HFF-Myc (cell line): Measurements from ENCODE around the gene CCDC9B.

Experiments
- DNase-seq: peaks from one replicate; pipeline ENCODE4 v3.0.0-alpha.2; 2011; ENCODE audit warnings: low read depth; ENCODE audit errors: extremely low read depth
- H3K4me3 ChIP-seq: replicated peaks from 2 replicates; pipeline ENCODE4 v1.5.1; 2011; ENCODE audit warnings: low read depth, mild to moderate bottlenecking, control low read depth, low read length
- TF ChIP-seq, protein P1 (sequence below): IDR thresholded peaks from 2 replicates; pipeline ENCODE4 v1.5.1; 2012; ENCODE audit warnings: mild to moderate bottlenecking, low read depth, low read length, control low read depth; ENCODE audit errors: missing control alignments

CCDC9B gene

DNA sequence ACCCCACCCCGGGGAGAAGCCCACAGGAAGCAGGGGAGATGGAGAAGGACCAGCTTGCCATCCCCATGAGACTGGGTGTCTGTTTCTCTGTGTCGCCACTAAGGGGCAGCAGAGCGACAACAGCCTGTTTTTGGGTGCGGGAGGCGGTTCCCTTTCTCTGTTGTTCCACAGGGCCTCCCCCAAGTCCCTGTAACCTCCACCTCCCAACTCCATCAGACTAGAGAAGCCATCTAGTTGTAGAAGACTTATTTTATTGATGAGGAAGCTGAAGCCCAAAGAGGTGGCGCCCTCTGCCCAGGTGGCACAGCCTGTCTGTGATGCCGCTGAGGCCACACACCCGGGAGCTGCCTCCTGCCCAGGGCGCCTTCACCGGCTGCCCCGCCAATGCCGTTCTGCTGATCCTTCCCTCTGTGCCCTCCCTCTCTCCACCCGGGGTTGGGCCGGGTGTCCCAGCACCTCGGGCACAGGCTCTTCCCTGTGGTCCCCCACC is 3.9 kb upstream of the CCDC9B start:
- TF ChIP-seq, protein P1, sequence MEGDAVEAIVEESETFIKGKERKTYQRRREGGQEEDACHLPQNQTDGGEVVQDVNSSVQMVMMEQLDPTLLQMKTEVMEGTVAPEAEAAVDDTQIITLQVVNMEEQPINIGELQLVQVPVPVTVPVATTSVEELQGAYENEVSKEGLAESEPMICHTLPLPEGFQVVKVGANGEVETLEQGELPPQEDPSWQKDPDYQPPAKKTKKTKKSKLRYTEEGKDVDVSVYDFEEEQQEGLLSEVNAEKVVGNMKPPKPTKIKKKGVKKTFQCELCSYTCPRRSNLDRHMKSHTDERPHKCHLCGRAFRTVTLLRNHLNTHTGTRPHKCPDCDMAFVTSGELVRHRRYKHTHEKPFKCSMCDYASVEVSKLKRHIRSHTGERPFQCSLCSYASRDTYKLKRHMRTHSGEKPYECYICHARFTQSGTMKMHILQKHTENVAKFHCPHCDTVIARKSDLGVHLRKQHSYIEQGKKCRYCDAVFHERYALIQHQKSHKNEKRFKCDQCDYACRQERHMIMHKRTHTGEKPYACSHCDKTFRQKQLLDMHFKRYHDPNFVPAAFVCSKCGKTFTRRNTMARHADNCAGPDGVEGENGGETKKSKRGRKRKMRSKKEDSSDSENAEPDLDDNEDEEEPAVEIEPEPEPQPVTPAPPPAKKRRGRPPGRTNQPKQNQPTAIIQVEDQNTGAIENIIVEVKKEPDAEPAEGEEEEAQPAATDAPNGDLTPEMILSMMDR = peak; percentile 83
- no peak for DNase-seq
- no peak overlapping the region for H3K4me3 ChIP-seq

- TF ChIP-seq, protein P1 = no peak
- H3K4me3 ChIP-seq = no peak overlapping the region
- DNase-seq = no peak
Measured at GRCh38 chr15:40344217-40344616, 3.5 kb upstream of the CCDC9B start.

DNA sequence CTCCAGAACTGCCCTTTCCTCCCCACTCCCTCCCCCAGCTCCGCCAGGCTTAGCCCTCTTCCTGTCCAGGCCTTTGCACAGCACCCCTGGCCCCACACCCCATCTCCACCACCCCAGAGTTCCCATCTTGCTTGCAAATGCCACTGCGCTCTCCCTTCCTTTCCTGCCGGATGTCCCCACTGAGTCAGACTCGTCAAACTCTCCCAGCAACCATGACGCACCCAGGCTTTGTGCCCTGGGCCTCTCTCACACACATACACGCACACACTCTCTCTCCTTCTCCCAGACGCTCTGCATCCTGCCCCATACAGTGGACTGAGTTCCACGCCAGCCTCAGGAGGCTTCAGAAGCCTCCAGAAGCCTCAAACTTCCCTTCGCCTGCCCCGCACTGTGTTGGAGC is 2.8 kb upstream of the CCDC9B start:
- H3K4me3 ChIP-seq = no peak overlapping the region
- TF ChIP-seq, protein P1 = no peak
- no peak for DNase-seq

DNA sequence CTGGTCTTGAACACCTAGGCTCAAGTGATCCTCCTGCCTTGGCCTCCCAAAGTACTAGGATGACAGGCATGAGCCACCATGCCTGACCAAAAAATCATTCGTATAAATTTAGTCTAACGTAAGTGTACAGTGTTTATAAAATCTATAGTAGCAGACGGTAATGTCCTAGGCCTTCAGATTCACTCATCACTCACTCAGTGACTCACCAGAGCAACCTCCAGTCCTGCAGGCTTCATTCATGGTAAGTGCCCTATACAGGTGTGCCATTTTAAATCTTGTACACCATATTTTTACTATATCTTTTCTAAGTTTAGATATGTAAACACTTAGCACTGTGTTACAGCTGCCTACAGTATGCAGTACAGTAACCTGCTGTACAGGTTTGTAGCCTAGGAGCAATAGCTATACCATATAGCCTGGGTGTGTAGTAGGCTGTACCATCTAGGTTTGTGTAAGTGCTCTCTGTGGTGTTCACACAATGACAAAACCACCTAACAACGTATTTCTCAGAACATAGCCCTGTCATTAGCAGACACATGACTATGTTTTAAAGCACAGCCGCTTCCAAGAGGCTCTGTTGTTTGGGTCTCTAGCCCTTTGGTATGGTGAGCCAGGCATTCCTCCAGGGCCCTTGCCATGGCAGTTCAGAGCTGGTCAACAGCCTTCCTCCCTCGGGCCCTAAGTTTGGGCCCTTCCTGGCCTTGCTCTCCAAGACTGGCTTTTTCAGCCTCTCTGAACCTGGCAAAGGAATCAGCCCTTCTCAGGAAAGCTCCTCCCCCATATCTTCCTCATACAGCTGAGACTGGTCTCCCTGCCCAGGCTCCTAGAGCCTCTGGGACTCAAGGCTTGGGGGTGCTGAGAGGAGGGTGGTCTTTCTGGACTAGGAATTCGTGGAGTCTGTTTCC is 1.9 kb upstream of the CCDC9B start:
- TF ChIP-seq, protein P1 = no peak
- no peak for DNase-seq
- no peak overlapping the region for H3K4me3 ChIP-seq

DNA sequence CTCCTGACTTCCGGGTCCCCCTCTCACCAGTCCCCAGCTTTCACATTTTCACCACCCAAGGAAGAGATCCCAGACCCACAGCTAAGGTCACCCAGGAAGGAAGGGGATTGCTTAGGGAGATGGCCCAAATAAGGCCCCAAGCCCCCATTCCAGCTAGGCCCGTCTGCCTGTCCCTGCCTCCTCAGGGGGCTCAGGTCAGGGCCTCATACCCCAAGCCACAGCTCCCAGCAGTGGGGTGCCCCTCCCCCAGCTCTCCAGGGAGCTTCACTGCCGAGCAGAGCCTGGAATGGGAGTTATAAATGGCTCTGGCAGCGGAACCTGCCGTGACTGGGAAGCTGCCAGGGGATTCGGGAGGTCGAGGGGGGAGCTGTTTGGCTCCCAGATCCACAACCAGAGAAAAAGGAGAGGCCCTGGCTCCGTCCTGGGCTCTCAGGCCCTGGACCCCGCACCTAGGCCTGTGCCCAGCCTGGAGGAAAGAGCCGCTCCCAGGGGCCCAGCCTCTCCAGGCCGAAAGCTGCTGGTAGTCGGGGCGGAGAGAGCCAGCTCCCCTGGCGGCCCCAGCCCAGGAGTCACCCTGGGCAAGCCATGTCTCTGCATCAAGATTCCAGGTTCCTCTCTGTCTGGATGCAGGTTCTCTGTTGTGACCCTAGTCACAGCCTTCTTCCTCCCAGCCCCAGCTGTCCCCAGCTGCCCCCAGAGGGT is 550 bp downstream of the CCDC9B start:
- TF ChIP-seq, protein P1 = no peak
- peak overlapping the region; percentile 39 for H3K4me3 ChIP-seq
- DNase-seq = no peak

DNA sequence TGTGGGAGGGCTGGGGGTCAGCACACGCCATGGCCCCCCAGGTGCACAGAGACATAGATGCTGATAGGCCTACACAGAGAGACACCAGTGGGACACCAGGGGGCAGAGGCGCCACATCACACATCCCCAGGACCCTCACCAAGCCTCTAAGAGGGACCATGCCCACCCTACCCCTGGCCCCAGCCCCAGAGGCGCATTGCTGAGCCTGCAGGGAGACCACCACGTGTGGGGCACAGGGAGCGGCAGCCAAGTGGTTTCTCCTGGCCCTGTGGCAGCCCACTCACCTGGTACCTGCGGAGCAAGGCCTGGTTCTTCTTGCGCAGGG is 1.2 kb downstream of the CCDC9B start:
- TF ChIP-seq, protein P1 = no peak
- peak overlapping the region; percentile 39 for H3K4me3 ChIP-seq
- DNase-seq = no peak
